GM18909 (cell line): ENCODE measurements around the gene DIO3.
"Not testable (repeated sequence)": the region's sequence is repeated elsewhere in the genome, so short reads cannot be mapped to it uniquely, and the experiment has no call there.

Experiments
- ATAC-seq: cut with Tn5 transposase; IDR thresholded peaks from one replicate; pipeline ENCODE4 v1.9.1; 2021; ENCODE audit warnings: mild to moderate bottlenecking; ENCODE audit not compliant: unreplicated experiment, poor library complexity

The DIO3 gene

DNA sequence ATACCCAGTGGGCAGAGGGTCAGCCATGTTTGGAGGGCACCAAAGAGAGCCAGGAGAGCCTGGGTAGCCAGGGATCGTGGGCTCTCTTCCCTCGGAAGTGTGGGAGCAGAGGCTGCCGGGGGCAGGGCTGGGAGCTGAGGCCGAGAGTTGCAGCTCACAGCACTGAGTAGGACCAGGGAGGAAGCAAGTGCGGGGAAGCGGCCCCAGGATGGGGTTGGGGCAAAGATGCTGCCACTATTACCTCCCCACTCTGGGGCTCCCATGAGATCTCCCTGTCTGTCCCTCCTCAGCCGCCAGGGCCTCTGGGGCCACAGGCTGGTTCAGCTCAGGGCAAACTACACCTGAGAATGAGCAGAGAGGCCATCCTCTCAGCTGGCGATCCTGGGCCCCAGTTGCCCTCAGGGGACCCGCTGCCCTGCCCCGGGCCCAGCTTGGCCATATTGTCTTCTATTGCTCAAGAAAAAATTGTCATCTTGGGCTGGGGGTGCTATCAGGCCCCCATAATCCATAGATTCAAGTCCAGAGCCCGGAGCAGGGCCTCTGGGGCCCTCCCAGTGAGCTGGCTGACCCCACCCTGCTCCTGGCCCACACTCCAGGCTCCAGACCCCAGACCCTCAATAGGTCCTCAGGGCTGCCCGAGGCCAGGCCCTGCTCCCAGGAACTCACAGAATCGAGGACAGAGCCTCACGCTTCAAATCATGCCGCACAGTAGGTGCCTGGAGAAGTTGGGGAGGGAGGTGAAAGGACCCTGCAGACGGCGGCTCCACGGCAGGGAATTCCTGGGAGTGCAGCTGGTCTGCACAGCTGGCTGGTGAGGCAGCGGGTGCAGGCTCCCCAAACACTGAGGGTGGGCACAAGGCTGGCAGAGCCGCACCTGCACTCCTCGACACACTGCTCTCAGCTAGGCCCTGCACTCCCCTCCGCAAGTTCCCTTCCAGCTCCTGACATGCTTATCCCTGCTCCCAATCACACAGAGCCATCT lies 20.5 kb upstream of the DIO3 start:
- no peak for ATAC-seq

DNA sequence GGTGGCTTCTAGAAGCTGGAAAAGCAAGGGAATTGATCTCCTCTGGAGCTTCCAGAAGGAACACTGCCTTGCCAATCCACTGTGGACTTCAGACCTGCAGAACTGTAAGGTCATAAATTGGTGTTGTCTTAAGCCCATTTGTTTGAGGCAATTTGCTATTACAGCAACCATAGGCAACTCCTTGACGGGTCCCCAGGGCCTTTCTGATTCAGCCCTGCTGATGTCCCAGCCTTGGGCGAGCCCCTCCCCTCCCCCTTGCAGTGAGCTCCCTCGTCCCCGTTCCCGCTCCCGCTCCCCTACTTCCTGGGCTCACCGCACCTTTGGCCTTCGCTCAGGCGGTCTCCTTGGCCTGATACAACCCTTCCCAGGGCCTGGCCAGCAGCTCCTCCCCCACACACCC lies 18.9 kb upstream of the DIO3 start:
- ATAC-seq: no peak

DNA sequence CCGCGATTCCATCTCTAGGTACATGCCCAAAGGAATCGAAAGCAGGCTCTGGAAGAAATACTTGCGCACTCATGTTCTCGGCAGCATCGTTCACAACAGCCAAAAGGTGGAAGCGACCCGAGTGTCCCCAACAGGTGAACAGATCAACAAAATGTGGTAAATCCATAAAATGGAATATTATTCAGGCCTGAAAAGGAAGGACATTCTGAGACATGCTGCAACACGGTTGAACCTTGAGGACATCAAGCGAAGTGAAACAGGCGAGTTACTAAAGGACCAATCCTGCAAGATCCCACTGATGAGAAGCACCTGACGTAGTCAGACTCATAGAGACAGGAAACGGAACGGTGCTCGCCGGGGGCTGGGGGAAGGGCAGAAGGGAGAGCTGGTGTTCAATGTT lies 17.5 kb upstream of the DIO3 start:
- no peak for ATAC-seq

DNA sequence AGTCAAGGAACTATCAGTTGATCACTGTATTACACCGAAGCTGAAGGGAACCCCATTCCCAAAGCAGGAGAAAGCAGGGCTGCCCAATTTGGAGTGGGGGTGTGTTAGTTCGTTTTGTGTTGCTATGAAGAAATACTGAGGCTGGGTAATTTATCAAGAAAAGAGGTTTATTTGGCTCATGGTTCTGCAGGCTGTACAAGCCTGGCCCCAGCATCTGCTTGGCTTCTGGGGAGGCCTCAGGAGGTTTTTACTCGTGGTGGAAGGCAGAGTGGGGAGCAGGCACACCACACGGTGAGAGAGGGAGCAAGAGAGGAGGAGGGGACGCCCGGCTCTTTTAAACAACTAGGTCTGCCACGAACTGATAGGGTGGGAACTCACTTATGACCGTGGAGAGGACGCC lies 16.7 kb upstream of the DIO3 start:
- no peak for ATAC-seq

DNA sequence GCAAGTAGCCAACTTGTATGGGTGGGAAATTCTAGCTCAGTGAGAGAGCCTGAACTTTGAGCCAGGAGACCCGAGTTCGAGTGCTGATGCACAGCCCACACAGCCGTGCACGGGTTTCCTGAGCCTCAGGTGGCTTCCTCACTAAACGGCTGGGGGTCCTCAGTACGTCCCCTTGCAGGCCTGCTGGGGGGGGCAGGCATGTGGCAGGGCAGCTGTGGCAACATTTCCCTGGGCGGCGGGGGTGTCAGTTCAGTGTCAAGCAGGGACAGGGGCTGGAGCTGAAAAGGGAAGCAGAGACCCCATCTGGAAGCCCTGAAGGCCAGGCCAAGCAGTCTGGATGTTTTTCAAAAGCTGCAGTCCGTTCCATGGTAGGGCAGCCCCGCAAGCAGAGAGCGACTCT lies 14.6 kb upstream of the DIO3 start:
- no peak for ATAC-seq

DNA sequence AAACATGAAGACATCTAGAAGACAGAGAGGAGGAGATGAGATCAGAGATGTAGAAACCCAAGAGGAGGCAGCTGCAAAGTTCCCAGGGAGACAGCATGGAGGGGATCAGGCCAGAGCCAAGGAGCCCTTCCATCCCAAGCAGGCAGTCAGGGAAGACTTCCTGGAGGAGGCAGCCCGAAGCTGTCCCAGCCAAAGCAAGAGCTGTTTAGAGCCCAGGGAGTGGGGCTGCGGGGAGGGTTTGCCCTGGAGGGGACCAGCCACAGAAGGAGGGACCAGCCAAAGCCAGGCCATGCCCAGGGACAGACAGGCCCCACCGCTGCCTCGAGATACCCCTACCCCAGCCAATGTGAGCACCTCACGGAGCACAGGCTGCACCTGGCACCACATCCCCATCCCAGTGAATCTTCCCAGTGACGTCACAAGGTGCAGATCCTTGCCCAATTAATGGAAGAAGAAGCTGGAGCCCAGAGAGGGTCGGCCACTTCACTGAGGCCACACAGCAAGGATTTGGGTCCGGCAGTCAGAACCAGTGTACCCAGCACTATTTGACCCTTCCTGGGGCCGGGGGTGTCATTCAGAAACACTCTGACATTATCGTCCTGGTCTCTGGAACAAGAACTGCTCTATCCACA lies 14.1 kb upstream of the DIO3 start:
- no peak for ATAC-seq

DNA sequence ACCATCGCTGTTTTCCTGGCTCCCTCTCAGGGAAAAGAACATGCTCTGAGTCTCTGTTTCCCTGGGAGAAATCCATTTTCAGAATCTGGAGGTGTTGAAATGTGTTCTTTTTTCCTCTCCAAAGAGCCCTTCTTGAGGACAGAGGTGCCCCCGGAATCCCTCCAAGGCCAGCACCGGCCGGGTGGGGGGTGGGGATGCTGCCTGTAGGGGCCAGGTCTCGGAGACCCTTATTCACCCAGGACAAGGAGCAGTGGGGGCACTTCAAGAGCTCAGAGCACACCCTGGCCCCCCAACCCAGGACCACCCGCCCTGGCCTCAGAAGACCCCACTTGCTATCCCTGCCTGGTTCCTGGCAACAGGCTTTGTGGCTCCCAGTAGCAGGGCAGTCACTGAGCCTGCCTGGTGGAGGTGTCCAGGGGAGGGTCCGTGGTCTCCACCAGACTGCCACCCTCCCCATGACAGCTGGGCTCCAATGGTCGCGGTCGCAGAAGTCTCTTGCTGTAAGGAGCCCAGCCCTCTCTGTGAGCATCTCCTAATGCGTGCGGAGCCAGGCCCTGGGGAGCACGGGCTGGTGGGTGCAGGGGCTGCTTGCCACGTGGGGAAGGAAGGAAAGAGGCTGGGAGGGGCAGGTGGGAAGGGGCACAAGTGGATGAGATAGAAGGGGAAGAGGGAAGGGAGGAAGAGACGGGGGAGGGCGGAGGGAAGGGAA lies 13.2 kb upstream of the DIO3 start:
- ATAC-seq: no peak

DNA sequence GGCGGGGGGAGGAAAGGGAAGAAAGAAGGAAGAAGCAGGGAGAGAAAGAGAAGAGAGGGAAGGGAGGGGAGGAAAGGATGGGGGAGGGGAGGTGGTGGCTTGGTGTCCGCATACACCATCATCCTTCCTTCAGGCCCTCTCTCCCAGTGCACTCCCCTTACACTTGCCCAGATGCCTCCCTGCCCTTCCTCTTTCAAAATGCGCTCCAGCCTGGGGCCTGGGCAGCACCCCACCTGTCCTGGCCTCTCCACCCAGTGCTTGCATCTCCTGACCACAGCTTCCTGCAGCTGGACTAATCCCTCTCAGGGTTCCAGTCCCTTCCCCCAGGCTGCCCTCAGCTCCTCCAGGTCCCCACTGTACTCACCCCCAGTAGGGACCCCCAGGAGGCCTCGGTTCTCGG lies 12.6 kb upstream of the DIO3 start:
- no peak for ATAC-seq

DNA sequence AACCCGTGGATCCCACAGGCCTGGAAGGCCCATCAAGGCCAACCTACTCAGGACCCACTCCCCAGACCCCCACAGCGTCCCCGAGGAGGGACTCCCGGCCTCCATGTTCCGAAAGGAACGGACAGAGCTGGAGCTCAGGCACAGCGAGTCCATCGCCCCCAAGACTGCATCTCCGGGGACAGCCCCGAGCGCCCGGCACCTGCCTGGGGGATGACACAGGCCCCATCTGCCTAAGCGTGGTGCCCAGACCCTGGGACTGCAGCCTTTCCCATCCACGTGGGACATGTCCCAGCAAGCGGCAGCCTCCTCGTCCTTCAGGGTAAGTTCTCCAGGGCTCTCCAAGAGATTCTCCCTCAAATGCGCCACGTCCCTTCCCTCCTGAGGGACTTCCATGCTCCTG lies 12.1 kb upstream of the DIO3 start:
- no peak for ATAC-seq

DNA sequence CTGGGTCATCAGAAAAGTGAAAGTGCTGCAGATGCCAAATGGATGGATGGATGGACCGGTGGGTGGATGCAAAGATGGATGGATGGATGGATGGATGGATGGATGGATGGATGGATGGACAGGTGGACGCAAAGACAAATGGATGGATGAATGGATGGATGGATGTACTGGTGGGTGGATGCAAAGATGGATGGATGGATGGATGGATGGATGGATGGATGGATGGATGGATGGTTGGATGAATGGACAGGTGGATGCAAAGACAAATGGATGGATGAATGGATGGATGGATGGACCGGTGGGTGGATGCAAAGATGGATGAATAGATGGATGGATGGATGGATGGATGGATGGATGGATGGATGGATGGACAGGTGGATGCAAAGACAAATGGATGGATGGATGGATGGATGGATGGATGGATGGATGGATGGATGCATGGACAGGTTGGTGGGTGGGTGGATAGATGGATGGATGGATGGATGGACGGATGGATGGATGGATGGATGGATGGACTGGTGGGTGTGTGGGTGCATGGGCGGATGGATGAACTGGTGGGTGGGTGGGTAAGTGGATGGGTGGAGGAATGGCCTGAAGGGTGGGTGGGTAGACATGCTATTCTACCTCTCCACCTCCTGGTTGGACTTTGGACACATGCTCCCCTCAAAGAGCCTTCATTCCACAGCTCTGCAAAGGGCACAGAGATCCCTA lies 10.9 kb upstream of the DIO3 start:
- ATAC-seq: not testable (repeated sequence)

DNA sequence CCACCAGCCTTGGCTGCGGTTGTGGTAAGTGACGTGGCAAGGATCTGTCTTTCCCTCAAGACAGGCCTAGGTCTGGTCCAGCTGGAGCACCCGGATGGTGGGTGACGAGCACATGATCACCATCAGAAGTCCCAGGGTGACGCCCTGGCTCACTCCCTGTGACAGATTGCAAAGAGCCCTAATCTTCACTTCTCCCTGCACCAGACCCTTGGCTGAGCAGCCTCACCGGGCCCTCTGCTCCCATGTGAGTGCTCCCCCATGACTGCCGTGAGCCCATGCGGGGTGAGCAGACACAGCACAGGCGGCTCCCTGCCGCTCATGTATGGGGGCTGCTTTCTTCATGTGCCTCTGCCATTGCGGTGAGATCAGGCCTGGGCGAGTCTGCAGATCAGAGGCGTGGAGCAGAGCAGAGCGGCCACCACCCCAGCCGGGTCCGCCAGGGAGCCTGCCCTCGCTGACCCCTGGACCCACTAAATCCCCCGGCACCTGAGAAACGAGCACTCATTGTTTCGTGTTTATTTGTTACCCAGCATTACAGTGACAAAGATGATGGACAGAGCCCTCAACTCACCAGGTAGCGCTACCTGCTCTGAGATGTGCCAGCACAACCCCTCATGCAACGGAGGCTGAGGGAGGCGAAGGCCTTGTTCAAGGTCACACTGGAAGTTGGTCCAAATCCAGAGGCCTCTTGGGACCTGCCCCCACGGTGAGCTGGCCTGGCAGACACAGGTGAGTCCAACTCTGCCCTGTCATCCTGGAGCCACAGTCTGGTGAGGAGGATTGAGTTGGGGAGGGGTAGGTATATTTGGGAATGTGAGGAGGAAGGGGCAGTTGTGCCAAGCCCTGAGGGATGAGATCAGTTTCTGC lies 9.3 kb upstream of the DIO3 start:
- no peak for ATAC-seq

DNA sequence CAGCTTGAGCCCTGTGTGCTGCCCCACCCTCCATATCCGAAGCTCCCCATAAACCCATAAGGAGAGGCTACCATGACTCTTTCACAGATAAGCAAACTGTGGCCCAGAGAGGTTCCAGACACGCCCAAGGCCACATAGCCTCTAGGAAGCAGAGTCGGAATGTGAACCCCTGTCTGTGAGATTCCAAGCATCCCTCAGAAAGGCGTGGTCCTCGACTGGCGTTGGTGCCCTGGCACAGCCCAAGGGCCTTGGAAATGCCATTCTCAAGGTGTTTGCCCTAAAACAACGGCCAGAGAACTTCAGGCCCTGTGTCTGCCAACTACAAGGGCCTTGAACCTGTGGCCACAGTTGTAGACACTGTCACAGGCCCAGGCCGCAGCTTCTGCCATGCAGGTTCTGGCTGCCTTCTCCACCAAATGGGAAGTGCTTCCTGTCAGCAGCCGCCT lies 8.5 kb upstream of the DIO3 start:
- no peak for ATAC-seq

DNA sequence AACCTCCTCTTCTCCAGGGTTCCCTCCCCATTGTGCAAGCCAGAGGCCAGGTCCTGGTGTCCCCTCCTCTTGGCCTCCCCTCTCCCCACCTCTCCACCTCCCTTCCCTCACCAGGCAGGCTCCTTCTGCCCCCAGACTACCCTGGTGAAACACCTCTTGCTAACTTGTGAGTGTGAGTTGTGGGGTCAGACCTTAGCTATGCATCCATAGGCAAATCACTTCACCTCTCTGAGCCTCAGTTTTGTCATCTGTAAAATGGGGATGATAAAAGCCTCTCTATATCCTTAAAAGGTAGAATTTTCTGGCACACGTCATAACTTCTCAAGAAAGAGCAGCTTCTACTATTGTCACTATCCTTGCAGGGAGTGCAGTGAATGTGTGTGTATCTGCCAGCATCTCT lies 7.9 kb upstream of the DIO3 start:
- ATAC-seq: no peak

DNA sequence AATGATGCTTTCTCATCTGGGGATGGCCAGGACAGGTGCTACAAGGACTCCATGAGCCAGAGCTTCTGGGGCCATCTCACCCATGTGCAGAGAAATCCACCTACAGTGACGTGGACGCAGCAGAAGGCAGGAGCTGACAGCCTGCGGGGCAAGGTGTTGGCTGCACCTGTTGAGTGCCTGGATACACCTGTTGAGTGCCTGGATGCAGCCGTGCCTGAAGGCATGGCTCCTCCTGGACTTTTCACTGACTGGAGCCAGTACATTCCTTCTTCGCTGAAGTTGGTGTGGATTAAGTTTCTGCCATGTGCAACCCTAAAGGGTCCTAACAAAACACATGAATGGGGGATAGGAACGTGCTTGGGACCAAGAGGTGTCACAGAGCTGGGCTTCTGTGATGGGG lies 7.4 kb upstream of the DIO3 start:
- no peak for ATAC-seq

DNA sequence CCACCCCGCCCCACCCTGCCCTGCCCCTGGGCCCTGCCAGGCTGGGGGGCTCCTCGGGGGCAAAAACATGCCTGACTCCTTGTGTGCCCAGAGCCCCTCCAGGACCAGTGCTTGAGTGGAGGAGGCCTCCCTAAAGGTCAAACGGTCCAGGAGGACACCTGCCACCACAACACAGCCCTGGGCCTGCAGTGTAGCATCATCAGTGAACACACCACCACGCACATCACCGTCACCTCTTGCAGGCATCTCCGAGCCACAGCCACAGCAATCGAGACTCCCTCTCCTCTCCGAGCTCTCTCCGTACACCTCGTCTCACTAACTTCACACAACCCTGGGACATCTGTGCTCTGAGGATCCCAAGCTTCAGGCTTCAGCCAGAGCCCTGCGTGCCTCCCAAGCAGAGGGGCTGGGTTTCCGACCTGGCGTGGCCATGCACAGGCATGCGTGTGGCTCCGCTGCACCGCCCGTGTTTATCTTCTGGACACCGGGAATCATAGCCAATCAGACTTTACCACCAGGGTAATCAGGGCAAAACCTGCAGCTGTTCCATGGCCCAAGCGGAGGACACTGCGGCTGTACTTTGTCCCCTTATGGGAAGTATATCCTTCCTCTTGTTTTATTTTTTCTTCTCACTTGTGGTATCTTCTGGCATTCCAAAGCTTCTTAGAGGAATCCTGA lies 6.2 kb upstream of the DIO3 start:
- ATAC-seq: no peak

DNA sequence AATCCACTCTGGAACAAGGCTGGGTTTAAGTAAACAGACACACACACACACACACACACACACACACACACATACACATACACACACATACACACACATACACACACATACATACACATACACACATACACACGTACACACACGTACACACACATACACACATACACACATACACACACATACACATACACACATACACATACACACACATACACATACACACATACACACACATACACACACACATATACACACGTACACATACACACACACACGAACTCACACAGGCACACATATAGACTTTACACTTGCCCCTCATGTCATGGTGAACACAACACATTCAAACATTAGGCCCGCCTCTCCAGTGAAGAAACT lies 5.6 kb upstream of the DIO3 start:
- not testable (repeated sequence) for ATAC-seq

DNA sequence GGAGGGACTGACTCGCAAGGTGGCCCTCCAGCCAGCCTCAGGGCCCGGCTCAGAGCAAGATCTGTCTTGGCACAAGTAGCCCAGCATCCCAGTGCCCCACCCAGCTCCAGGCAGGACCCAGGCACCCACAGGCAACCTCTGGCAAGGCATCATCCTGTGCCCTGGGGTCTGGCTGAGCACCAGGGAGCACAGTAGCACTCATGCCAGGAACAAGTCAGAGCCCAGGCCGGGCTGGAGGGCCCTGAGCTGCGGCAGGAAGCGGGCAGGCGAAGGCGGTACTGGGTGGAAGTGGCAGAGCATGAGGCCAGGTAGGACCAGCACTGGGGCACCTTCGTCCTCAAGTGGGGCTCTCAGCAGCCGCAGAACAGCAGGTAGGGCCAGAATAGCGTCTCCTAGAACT lies 5.2 kb upstream of the DIO3 start:
- ATAC-seq: no peak

DNA sequence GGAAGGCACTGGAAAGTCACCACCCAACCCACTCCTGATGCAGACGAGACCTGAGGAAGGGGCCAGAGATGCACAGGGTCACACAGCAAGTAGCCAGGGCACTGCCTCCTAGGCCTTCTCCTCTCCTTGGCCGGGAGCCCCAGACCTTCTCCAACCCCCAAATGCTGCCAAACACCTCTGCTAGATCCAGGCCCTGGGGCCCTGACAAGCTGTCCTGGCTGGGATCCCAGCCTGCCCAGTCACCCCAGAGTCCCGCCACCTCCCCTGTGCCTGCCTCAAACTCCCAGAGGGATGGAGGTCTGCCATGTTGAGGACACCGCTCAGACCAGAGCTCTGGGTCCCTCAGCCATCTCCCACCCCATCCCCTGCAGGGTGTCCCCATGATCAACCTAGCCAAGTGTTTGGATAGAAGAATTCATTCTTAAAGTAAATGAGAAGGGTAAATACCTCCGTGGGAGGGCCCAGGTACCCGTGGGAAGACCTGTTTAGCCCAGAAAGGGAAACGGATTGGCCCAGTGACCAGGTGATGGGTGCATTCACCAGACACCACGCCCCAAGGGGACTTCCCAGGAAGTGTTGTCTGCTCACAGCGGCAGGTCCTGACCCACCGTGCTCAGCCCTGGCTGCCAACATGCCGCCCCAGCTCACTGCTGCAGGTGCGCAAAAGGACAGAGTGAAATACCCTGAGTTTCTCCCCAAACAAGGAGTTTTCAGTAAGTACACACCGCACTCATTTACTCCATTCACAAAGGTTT lies 4.6 kb upstream of the DIO3 start:
- no peak for ATAC-seq
